GM18517 (cell line): Measurements from ENCODE around the gene ZBTB11.
"Not testable (repeated sequence)": the region's sequence is repeated elsewhere in the genome, so short reads cannot be mapped to it uniquely, and the experiment has no call there.

ENCODE experiments used
- ATAC-seq: cut with Tn5 transposase; IDR thresholded peaks from one replicate; pipeline ENCODE4 v1.9.1; 2021; ENCODE audit warnings: mild to moderate bottlenecking, moderate library complexity; ENCODE audit not compliant: unreplicated experiment

ZBTB11 gene

DNA sequence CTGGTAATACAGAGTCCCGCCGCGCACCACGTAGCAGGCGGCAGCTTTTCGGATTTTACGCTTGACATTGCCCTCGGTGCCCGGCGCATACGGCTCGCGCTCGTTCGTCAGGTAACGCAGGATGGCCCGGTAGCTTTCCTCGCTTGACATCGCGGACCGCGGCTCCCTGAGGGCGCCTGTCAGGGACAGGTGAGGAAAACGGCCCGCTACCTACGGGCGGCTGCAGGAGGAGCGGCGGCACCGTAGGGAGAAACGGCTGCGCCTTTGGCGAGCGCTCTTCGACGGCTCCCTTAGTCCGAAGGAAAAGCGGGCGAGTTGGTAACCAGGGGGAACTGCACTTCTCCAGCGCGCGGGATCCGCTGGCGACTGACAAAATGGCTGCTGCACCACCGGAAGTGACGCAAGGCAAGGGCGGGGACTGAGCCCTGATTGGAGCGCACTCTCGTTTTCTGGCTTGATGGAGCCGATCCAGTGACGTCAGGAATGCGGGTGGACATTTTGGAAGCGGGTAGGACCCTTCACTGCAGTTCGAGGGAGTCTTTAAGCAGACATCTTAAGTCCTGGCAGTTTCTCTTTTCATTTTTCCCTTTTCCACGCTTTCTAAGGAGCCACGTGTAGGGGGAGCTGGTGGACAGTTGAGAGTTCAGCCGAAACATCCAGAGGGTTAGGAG, at the start of gene ZBTB11:
ZBTB11 (minus strand) TSS at position 368 of the 671 bp plus-strand sequence; CDS start at position 150, 218 bp downstream.
- peak; percentile 84 for ATAC-seq

DNA sequence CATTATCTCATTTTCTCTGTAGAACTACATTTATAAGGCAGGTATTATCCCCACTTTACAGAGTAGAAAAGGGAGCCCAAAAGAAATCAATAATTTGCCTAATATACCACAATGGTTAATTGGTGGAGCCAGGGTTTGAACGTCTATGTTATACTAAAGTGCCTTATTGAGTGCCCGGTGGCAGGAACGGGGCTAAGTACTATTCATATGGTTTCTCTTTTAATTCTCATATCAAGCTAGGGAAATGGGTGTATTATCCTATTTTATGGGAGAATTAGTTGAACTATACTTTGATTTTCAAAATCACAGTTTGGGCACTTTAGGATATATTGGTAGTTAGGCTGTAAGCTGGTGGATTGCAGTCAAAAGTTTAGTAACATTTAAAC, 49.0 kb upstream of the ZBTB11 start:
- no peak for ATAC-seq

DNA sequence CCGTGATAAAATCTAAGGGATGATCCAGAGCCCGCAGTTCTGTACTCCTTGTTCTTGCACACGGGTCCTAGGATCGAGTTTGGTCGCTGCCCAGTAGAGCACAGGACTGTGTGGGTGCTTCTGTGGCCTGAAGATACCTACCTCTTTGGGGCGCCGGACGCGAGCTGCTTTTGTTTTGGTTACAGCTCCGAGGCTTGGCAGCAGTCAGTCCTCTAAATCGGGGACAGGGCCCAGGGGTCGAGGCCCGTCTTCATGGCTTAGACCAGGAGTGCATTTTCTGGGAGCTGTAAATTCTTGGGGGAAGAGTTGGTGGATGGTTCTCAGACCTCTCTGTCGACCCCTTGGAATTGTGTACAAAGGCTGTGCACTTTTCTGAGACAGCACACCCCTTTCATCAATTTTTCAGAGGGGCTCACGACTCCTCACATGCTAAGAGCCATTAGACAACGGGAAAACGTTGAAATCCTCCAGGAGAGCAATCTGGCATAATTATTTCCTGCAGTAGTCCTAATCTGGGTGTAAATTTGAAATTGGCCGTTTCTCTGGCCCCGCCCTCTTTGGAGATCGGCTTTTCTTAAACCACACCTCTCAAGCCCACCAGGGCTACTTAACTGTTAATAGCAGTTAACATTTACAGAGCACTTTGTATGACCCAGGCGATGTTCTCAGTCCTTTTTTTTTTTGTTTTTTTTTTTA, 48.4 kb upstream of the ZBTB11 start:
- ATAC-seq: peak; percentile 4

- peak; percentile 82 for ATAC-seq
Measured at GRCh38 chr3:101724329-101725193, 47.6 kb upstream of the ZBTB11 start, which contains the start of gene CEP97. TSS of gene CEP97 (plus strand) at chr3:101724614. CDS start at chr3:101724677, 63 bp downstream.

GRCh38 chr3:101722394-101723173, 45.7 kb upstream of the ZBTB11 start:
- peak; percentile 70 for ATAC-seq

GRCh38 chr3:101720851-101721840, 44.2 kb upstream of the ZBTB11 start:
- no peak for ATAC-seq

- ATAC-seq: no peak
Measured at GRCh38 chr3:101719604-101720185, 42.8 kb upstream of the ZBTB11 start.

- ATAC-seq: no peak
Measured at GRCh38 chr3:101718455-101718854, 41.5 kb upstream of the ZBTB11 start.

GRCh38 chr3:101709126-101709525, 32.2 kb upstream of the ZBTB11 start:
- ATAC-seq: no peak

DNA sequence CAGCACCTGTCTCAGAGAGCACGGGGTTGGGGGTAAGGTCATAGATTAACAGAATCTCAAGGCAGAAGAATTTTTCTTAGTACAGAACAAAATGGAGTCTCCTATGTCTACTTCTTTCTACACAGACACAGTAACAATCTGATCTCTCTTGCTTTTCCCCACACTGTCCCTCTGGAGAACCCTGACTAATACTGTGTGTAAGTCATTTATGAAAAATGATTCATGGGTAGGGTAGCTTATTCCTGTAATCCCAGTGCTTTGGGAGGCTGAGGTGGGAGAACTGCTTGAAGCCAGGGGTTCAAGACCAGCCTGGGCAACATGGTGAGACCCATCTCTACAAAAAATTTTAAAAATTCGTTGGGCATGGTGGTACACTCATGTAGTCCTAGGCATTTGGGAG, 27.7 kb upstream of the ZBTB11 start:
- ATAC-seq: not testable (repeated sequence)

GRCh38 chr3:101703169-101703568, 26.2 kb upstream of the ZBTB11 start:
- ATAC-seq: no peak

DNA sequence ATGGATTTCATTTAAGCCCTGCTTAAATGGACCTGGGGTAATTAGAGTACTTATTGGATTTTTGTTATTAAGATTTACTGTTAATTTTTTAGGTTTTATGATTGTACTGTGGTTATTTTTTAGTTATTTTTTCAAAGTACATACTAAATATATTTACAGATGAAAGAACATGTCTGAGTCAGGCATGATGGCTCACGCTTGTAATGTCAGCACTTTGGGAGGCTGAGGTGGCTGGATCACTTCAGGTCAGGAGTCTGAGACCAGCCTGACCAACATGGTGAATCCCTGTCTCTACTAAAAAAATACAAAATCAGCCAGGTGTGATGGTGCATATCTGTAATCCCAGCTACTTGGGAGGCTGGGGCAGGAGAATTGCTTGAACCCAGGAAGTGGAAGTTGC, 25.8 kb upstream of the ZBTB11 start:
- no peak for ATAC-seq

- no peak for ATAC-seq
Measured at GRCh38 chr3:101701696-101702634, 25.0 kb upstream of the ZBTB11 start.

DNA sequence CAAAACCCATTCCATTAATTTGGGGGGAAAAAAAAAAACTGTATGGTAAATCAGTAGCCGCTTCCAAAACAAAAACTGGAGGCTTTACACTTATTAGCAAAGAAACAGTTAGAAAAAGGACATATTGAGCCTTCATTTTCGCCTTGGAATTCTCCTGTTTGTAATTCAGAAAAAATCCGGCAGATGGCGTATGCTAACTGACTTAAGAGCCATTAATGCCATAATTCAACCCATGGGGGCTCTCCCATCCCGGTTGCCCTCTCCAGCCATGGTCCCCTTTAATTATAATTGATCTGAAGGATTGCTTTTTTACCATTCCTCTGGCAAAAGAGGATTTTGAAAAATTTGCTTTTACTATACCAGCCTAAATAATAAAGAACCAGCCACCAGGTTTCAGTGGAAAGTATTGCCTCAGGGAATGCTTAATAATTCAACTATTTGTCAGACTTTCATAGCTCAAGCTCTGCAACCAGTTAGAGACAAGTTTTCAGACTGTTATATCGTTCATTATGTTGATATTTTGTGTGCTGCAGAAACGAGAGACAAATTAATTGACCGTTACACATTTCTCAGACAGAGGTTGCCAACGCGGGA, 18.9 kb upstream of the ZBTB11 start:
- no peak for ATAC-seq

- not testable (repeated sequence) for ATAC-seq
Measured at GRCh38 chr3:101694836-101695235, 17.9 kb upstream of the ZBTB11 start.

DNA sequence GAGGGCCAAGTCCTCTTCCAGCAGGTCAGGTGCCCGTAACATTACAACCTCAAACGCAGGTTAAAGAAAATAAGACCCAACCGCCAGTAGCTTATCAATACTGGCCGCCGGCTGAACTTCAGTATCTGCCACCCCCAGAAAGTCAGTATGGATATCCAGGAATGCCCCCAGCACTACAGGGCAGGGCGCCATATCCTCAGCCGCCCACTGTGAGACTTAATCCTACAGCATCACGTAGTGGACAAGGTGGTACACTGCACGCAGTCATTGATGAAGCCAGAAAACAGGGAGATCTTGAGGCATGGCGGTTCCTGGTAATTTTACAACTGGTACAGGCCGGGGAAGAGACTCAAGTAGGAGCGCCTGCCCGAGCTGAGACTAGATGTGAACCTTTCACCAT, 16.6 kb upstream of the ZBTB11 start:
- peak; percentile 48 for ATAC-seq
